ENCODE measurements around the gene METTL9.

GRCh38 chr16:21619765-21620425, 20.5 kb downstream of the METTL9 start:
- TF ChIP-seq CTCF (IDR thresholded peaks at IDR 0.05) (no peak), POLR2A (IDR thresholded peaks at IDR 0.05) (no peak), EP300 (IDR thresholded peaks at IDR 0.05) (no peak)

All from tibial nerve (tissue), 4 donors.